OCI-LY3 (cell line): Measurements from ENCODE around the gene SDF2L1.
"Not testable (repeated sequence)": the region's sequence is repeated elsewhere in the genome, so short reads cannot be mapped to it uniquely, and the experiment has no call there.

Source experiments
- H2AFZ ChIP-seq: fragments of 200-600, 300-600 bp; shearing (Covaris generic); 2 replicates; pipeline ENCODE4 v1.6.0; 2014; ENCODE audit warnings: antibody characterized with exemption, low read depth, low read length
- H3K27ac ChIP-seq: fragments of 200-600, 300-600 bp; sonication (generic); 2 replicates; pipeline ENCODE4 v1.5.1; 2014; ENCODE audit warnings: mild to moderate bottlenecking, low read length, moderate library complexity, mixed read lengths
- H3K27me3 ChIP-seq: fragments of 200-600, 300-600 bp; sonication (generic); 2 replicates; pipeline ENCODE4 v1.6.1; 2014; ENCODE audit warnings: low read depth, low read length, mixed read lengths
- H3K36me3 ChIP-seq: fragments of 200-600, 300-600 bp; sonication (generic); replicated peaks from 2 replicates; pipeline ENCODE3; 2014; ENCODE audit warnings: low read depth, low read length, mixed read lengths
- H3K4me1 ChIP-seq: fragments of 300-600, 200-600 bp; sonication (generic); 2 replicates; pipeline ENCODE4 v1.6.1; 2014; ENCODE audit warnings: low read length, mixed read lengths
- H3K4me2 ChIP-seq: fragments of 200-600, 300-600 bp; sonication (generic); 2 replicates; pipeline ENCODE4 v1.6.1; 2014; ENCODE audit warnings: low read length, mixed read lengths
- H3K4me3 ChIP-seq: fragments of 300-600, 200-600 bp; sonication (generic); 2 replicates; pipeline ENCODE4 v1.5.1; 2014; ENCODE audit warnings: antibody characterized with exemption, mild to moderate bottlenecking, low read length, moderate library complexity
- H3K79me2 ChIP-seq: fragments of 300-600, 200-600 bp; shearing (Covaris generic); 2 replicates; pipeline ENCODE4 v1.6.1; 2014; ENCODE audit warnings: mild to moderate bottlenecking, low read length, mixed read lengths
- H3K9ac ChIP-seq: fragments of 300-600, 200-600 bp; shearing (Covaris generic); 2 replicates; pipeline ENCODE4 v1.6.0; 2014; ENCODE audit warnings: mild to moderate bottlenecking, low read length, moderate library complexity
- H3K9me3 ChIP-seq: fragments of 200-600, 300-600 bp; shearing (Covaris generic); 2 replicates; pipeline ENCODE4 v1.6.1; 2014; ENCODE audit warnings: low read length, mixed read lengths; ENCODE audit not compliant: insufficient read depth
- H4K20me1 ChIP-seq: fragments of 200-600, 300-600 bp; sonication (generic); 2 replicates; pipeline ENCODE4 v1.6.1; 2016; ENCODE audit warnings: low read length, mixed read lengths; ENCODE audit not compliant: insufficient read depth
- EZH2phosphoT487 ChIP-seq: fragments of 200-600 bp; shearing (Covaris generic); IDR thresholded peaks from 2 replicates; pipeline ENCODE4 v1.6.1; 2018; ENCODE audit warnings: antibody characterized with exemption, mixed run types, low read depth
- TF ChIP-seq, protein P1 (sequence below): fragments of 200-600, 300-600 bp; sonication (generic); IDR thresholded peaks from 2 replicates; pipeline ENCODE4 v1.5.1; 2014; ENCODE audit warnings: antibody characterized with exemption, low read length, low read depth

SDF2L1 gene

DNA sequence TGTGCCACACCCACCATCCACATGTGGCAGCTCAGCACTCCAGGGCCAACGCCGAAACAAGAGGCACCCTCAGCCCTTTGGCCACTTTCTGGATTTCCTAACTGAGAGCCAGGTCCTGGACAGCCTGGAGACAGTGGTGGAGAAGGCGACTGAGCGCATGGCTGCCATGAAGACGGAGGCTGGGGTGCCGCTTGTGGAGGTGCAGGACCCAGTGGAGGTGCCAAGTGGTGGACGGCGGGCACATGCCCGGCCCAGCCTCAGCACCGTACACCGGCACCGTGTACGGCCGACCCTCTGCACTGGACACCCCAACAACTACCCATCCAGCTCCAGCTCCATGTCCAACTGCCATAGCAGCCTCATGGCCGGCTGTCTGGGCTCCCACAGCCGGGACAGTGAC lies 8.0 kb upstream of the SDF2L1 start:
- H3K27me3 ChIP-seq, result no peaks in the 10 kb centered on the region
- H3K9ac ChIP-seq, result no peak overlapping the region
- no peaks in the 10 kb centered on the region for H3K9me3 ChIP-seq
- peaks cover 7% of the 10 kb centered on the region for H3K79me2 ChIP-seq
- peaks cover under 1% of the 10 kb centered on the region for H3K36me3 ChIP-seq
- H2AFZ ChIP-seq, result no peak overlapping the region
- TF ChIP-seq, protein P1, sequence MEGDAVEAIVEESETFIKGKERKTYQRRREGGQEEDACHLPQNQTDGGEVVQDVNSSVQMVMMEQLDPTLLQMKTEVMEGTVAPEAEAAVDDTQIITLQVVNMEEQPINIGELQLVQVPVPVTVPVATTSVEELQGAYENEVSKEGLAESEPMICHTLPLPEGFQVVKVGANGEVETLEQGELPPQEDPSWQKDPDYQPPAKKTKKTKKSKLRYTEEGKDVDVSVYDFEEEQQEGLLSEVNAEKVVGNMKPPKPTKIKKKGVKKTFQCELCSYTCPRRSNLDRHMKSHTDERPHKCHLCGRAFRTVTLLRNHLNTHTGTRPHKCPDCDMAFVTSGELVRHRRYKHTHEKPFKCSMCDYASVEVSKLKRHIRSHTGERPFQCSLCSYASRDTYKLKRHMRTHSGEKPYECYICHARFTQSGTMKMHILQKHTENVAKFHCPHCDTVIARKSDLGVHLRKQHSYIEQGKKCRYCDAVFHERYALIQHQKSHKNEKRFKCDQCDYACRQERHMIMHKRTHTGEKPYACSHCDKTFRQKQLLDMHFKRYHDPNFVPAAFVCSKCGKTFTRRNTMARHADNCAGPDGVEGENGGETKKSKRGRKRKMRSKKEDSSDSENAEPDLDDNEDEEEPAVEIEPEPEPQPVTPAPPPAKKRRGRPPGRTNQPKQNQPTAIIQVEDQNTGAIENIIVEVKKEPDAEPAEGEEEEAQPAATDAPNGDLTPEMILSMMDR, result no peak
- TF ChIP-seq EZH2phosphoT487, result no peak
- no peak overlapping the region for H3K4me3 ChIP-seq
- H3K4me2 ChIP-seq, result no peak overlapping the region
- no peaks in the 10 kb centered on the region for H4K20me1 ChIP-seq
- H3K27ac ChIP-seq, result no peak overlapping the region
- H3K4me1 ChIP-seq, result peaks cover 1% of the 10 kb centered on the region

DNA sequence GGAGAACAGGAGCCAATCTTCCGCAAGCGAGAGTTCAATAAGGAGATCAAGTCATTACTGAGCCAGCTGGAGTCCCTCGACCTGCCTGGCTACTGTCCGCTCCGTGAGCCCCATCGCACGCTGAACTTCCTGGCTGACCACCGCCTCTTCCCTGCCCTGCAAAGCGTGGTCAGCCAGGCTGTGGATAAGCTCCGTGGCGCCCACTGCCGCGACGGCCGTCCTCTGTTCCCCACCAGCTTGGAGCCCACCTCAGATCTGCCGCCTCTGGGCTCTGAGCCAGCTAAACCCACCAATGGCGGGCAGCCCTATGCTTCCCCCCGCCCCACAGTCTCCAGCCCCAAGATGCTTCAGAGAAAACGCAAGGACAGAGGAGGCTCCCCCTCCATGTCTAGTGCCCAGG lies 7.3 kb upstream of the SDF2L1 start:
- no peak overlapping the region for H3K4me2 ChIP-seq
- no peaks in the 10 kb centered on the region for H3K9me3 ChIP-seq
- H4K20me1 ChIP-seq, result no peaks in the 10 kb centered on the region
- no peak overlapping the region for H3K27ac ChIP-seq
- H2AFZ ChIP-seq, result no peak overlapping the region
- H3K9ac ChIP-seq, result no peak overlapping the region
- TF ChIP-seq EZH2phosphoT487, result no peak
- TF ChIP-seq, protein P1, result no peak
- H3K79me2 ChIP-seq, result no peaks in the 10 kb centered on the region
- H3K4me1 ChIP-seq, result no peaks in the 10 kb centered on the region
- H3K4me3 ChIP-seq, result no peak overlapping the region
- H3K27me3 ChIP-seq, result no peaks in the 10 kb centered on the region
- H3K36me3 ChIP-seq, result no peaks in the 10 kb centered on the region

DNA sequence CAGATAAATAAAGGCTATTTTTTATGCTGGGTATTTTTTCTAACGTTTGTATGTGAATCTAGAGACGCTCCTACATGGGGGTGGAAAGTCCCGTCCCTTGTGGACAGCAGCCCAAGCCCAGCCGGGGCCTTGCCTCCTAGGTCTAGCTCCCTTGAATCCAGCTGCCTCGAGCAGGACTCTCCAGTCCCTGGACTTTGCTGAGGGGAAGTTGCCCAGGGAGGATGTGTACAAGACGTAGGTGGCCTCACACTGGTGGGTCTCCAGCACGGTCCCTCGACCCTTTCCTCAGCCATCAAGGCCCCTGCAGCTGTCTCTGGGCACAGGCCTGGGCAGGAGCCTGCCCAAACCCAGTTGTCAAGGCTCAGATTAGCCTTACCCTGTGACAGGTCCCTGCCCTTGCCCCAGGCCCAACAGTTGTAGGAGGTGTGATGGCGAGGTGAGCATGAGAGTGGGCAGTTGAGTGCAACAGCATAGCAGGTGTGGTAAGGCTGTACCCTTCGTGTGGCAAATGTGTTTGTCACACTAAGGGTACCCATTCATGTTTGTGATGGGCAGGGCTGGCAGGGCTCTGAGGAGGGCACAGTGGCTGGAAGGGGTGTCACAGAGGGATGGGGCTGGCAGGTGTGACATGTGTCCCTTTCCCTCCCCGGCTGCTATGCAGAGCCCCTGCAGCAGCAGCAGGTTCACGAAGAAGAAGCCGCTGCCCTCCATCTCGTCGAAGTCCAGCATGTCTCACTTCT lies 6.2 kb upstream of the SDF2L1 start:
- Histone ChIP-seq H3K79me2 (no peaks in the 10 kb centered on the region), H3K4me1 (peaks cover 1% of the 10 kb centered on the region; the same call in 1 of the 2 replicates), H3K27ac (no peak overlapping the region), H3K9ac (no peak overlapping the region), H4K20me1 (no peaks in the 10 kb centered on the region), H3K4me2 (no peak overlapping the region), H3K36me3 (no peaks in the 10 kb centered on the region), H2AFZ (no peak overlapping the region), H3K9me3 (no peaks in the 10 kb centered on the region), H3K27me3 (no peaks in the 10 kb centered on the region; the same call in 1 of the 2 replicates), H3K4me3 (no peak overlapping the region)
- TF ChIP-seq EZH2phosphoT487, result no peak

GRCh38 chr22:21636629-21637218 lies 5.4 kb upstream of the SDF2L1 start:
- no peak overlapping the region for H3K9ac ChIP-seq

DNA sequence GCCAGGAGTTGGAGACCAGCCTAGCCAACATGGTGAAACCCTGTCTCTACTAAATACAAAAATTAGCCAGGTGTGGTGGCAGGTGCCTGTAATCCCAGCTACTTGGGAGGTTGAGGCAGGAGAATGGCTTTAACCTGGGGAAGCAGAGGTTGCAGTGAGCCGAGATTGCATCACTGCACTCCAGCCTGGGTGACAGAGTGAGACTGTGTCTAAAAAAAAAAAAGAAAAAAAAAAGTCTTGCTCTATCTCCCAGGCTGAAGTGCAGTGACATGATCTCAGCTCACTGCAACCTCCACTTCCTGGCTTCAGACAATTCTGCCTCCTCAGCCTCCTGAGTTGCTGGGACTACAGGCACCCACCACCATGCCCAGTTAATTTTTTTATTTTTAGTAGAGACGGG lies 4.7 kb upstream of the SDF2L1 start:
- not testable (repeated sequence) for H3K9me3 ChIP-seq, H3K27ac ChIP-seq, H3K79me2 ChIP-seq, H3K4me1 ChIP-seq, H2AFZ ChIP-seq, H3K4me3 ChIP-seq, H3K27me3 ChIP-seq, H3K4me2 ChIP-seq, H4K20me1 ChIP-seq, H3K36me3 ChIP-seq, H3K9ac ChIP-seq

More at GRCh38 chr22:21636629-21637218, 5.4 kb upstream of the SDF2L1 start:
- no peaks in the 10 kb centered on the region for H4K20me1 ChIP-seq
- H3K36me3 ChIP-seq, result no peaks in the 10 kb centered on the region
- H3K9me3 ChIP-seq, result no peaks in the 10 kb centered on the region
- no peak overlapping the region for H3K4me2 ChIP-seq
- H3K79me2 ChIP-seq, result no peaks in the 10 kb centered on the region
- H3K27ac ChIP-seq, result no peak overlapping the region
- no peak for TF ChIP-seq EZH2phosphoT487
- peaks cover 9% of the 10 kb centered on the region for H3K4me1 ChIP-seq
- H3K27me3 ChIP-seq, result no peaks in the 10 kb centered on the region; the same call in 1 of the 2 replicates
- no peak overlapping the region for H2AFZ ChIP-seq
- no peak overlapping the region for H3K4me3 ChIP-seq
